Osteocyte (in vitro differentiated cells): Measurements from ENCODE around the gene BMAL1. TPM values are rescaled to one million over a fixed set of nuclear protein-coding genes. Genes with fewer than 3 reads are reported as not detected.
"Not testable (repeated sequence)": the region's sequence is repeated elsewhere in the genome, so short reads cannot be mapped to it uniquely, and the experiment has no call there.

Experiments used
- DNase-seq: peaks from one replicate; pipeline ENCODE4 v3.0.0; 2021; ENCODE audit warnings: mixed read lengths; ENCODE audit not compliant: unreplicated experiment; ENCODE audit errors: extremely low spot score
- H3K27ac Mint-ChIP-seq: one replicate; pipeline ENCODE4 v1.8.0; 2021; ENCODE audit warnings: mild to moderate bottlenecking, mixed read lengths; ENCODE audit not compliant: unreplicated experiment
- H3K27me3 Mint-ChIP-seq: one replicate; pipeline ENCODE4 v1.8.0; 2021; ENCODE audit warnings: mixed read lengths; ENCODE audit not compliant: unreplicated experiment
- H3K36me3 Mint-ChIP-seq: one replicate; pipeline ENCODE4 v1.8.0; 2021; ENCODE audit warnings: mixed read lengths; ENCODE audit not compliant: unreplicated experiment
- H3K4me1 Mint-ChIP-seq: one replicate; pipeline ENCODE4 v1.8.0; 2021; ENCODE audit warnings: mixed read lengths; ENCODE audit not compliant: unreplicated experiment
- H3K4me3 Mint-ChIP-seq: one replicate; pipeline ENCODE4 v1.8.0; 2021; ENCODE audit warnings: mild to moderate bottlenecking, moderate library complexity, mixed read lengths; ENCODE audit not compliant: unreplicated experiment
- H3K9me3 Mint-ChIP-seq: one replicate; pipeline ENCODE4 v1.8.0; 2021; ENCODE audit warnings: mixed read lengths; ENCODE audit not compliant: unreplicated experiment
- CTCF ChIP-seq: fragments of 200-600 bp; sonication (generic); IDR thresholded peaks from 2 replicates; pipeline ENCODE4 v1.5.0; 2021; ENCODE audit warnings: antibody characterized with exemption, mild to moderate bottlenecking, moderate library complexity
- total RNA-seq: library from RNA; stranded (reverse); gene quantifications from 2 replicates; pipeline ENCODE4 v1.2.1, GENCODE V29; 2021

BMAL1 gene
- total RNA-seq, 1 donor from 2014 or later: 25.3 TPM

GRCh38 chr11:13427440-13427839, 149.8 kb downstream of the BMAL1 start:
- no peak for DNase-seq
- no peaks in the 10 kb centered on the region for H3K27me3 Mint-ChIP-seq
- no peaks in the 10 kb centered on the region for H3K4me1 Mint-ChIP-seq
- no peak overlapping the region for H3K4me3 Mint-ChIP-seq
- H3K27ac Mint-ChIP-seq: no peak overlapping the region
- no peak for TF ChIP-seq CTCF
- peaks cover 42% of the 10 kb centered on the region for H3K9me3 Mint-ChIP-seq
- peaks cover 29% of the 10 kb centered on the region for H3K36me3 Mint-ChIP-seq

- no peak overlapping the region for H3K4me3 Mint-ChIP-seq
- no peak for DNase-seq
- H3K27me3 Mint-ChIP-seq: no peaks in the 10 kb centered on the region
- H3K27ac Mint-ChIP-seq: no peak overlapping the region
- no peak for TF ChIP-seq CTCF
- peaks cover 42% of the 10 kb centered on the region for H3K9me3 Mint-ChIP-seq
- peaks cover 29% of the 10 kb centered on the region for H3K36me3 Mint-ChIP-seq
- H3K4me1 Mint-ChIP-seq: no peaks in the 10 kb centered on the region
Measured at GRCh38 chr11:13429288-13429687, 151.7 kb downstream of the BMAL1 start.

- Mint-ChIP-seq H3K27ac (no peak overlapping the region), H3K4me3 (no peak overlapping the region), H3K9me3 (peaks cover 42% of the 10 kb centered on the region), H3K4me1 (peaks cover 2% of the 10 kb centered on the region), H3K36me3 (peaks cover 31% of the 10 kb centered on the region), H3K27me3 (no peaks in the 10 kb centered on the region)
- no peak for DNase-seq
- TF ChIP-seq CTCF: no peak
Measured at GRCh38 chr11:13429836-13430235, 152.2 kb downstream of the BMAL1 start.

GRCh38 chr11:13433437-13433836, 155.8 kb downstream of the BMAL1 start:
- Mint-ChIP-seq H3K9me3 (peaks cover 23% of the 10 kb centered on the region), H3K27ac (no peak overlapping the region), H3K36me3 (peaks cover 21% of the 10 kb centered on the region), H3K4me3 (no peak overlapping the region), H3K27me3 (no peaks in the 10 kb centered on the region), H3K4me1 (peaks cover 2% of the 10 kb centered on the region)
- no peak for TF ChIP-seq CTCF
- no peak for DNase-seq

GRCh38 chr11:13434247-13435205, 156.9 kb downstream of the BMAL1 start:
- H3K9me3 Mint-ChIP-seq: peaks cover 16% of the 10 kb centered on the region
- H3K4me1 Mint-ChIP-seq: peaks cover 3% of the 10 kb centered on the region
- no peak for TF ChIP-seq CTCF
- no peak overlapping the region for H3K27ac Mint-ChIP-seq
- no peaks in the 10 kb centered on the region for H3K27me3 Mint-ChIP-seq
- no peak for DNase-seq
- peaks cover 11% of the 10 kb centered on the region for H3K36me3 Mint-ChIP-seq
- no peak overlapping the region for H3K4me3 Mint-ChIP-seq

- H3K36me3 Mint-ChIP-seq, H3K27ac Mint-ChIP-seq, H3K9me3 Mint-ChIP-seq, DNase-seq, H3K4me3 Mint-ChIP-seq, H3K27me3 Mint-ChIP-seq: not testable (repeated sequence)
- H3K4me1 Mint-ChIP-seq: peaks cover 18% of the 10 kb centered on the region
Measured at GRCh38 chr11:13436836-13437235, 159.2 kb downstream of the BMAL1 start.
